Peyer's patch (tissue), 4 donors: ENCODE measurements around the gene MEX3B. TPM values are rescaled to one million over a fixed set of nuclear protein-coding genes. Genes with fewer than 3 reads are reported as not detected.

ENCODE experiments used
- DNase-seq, 3 donors: peaks; one replicate each; pipeline ENCODE4 v3.0.0-alpha.2; 2017 to 2019
- H3K27ac ChIP-seq, 4 donors: fragments of 200-600 bp; sonication (generic); one replicate each; pipeline ENCODE4 v1.5.1; 2016 to 2019
- H3K27me3 ChIP-seq, 2 donors: fragments of 200-600 bp; sonication (generic); one replicate each; pipeline ENCODE4 v1.5.1; 2019
- H3K36me3 ChIP-seq, 3 donors: fragments of 200-600 bp; sonication (generic); one replicate each; pipeline ENCODE4 v1.5.1; 2016 to 2019
- H3K4me1 ChIP-seq, 4 donors: fragments of 200-600 bp; sonication (generic); one replicate each; pipeline ENCODE4 v1.5.1; 2016 to 2019
- H3K4me3 ChIP-seq, 4 donors: fragments of 200-600 bp; sonication (generic); 1 replicate in 3 of 4; 2 replicates in 1 of 4; pipeline ENCODE4 v1.5.1; 2016 to 2019; ENCODE audit warnings: mild to moderate bottlenecking in 1 of 4
- H3K9me3 ChIP-seq, 4 donors: fragments of 200-600 bp; sonication (generic); one replicate each; pipeline ENCODE4 v1.5.1; 2016 to 2019; ENCODE audit warnings: mild to moderate bottlenecking in 1 of 4
- CTCF ChIP-seq, 6 experiments: fragments of 450-650 bp in 4 of 6; fragments of 200-600 bp in 2 of 6; sonication (generic) in 1 of 6; IDR thresholded peaks; one replicate each; pipeline ENCODE4 v1.5.1; 2017 to 2019; ENCODE audit warnings: antibody characterized with exemption in 6 of 6, mild to moderate bottlenecking in 3 of 6, moderate library complexity in 1 of 6
- POLR2A ChIP-seq, 2 donors: fragments of 450-650 bp; IDR thresholded peaks; one replicate each; pipeline ENCODE4 v1.5.1; 2017; ENCODE audit warnings: antibody characterized with exemption in 2 of 2, mild to moderate bottlenecking in 2 of 2, moderate library complexity in 2 of 2
- total RNA-seq, 4 donors: library from RNA; depleted of rRNA; stranded (reverse); fragments of >200 nt; gene quantifications; one replicate each; pipeline ENCODE4 v1.1.0, GENCODE V29; 2016

Gene MEX3B
- total RNA-seq, 4 donors from 2014 or later: 0.40 to 1.7 (median 1.1) TPM; not detected in 1

- no peak for DNase-seq
- Histone ChIP-seq H3K4me3 (peak overlapping the region; percentile 58 to 87 (median 66)), H3K36me3 (no peaks in the 10 kb centered on the region), H3K27ac (peak overlapping the region in 3 of 4 donors; percentile 77 to 90 (median 90)), H3K9me3 (no peaks in the 10 kb centered on the region), H3K4me1 (peaks cover 0 to 28% (median 5%) of the 10 kb centered on the region in 4 donors), H3K27me3 (no peaks in the 10 kb centered on the region)
- no peak for TF ChIP-seq CTCF (IDR thresholded peaks at IDR 0.05)
- TF ChIP-seq POLR2A (IDR thresholded peaks at IDR 0.05): no peak
Observed at GRCh38 chr15:82043796-82044372, 1.9 kb downstream of the MEX3B start.

GRCh38 chr15:82043130-82043673, 2.6 kb downstream of the MEX3B start:
- TF ChIP-seq POLR2A (IDR thresholded peaks at IDR 0.05): no peak
- TF ChIP-seq CTCF (IDR thresholded peaks at IDR 0.05): no peak
- DNase-seq: no peak
- Histone ChIP-seq H3K36me3 (no peaks in the 10 kb centered on the region), H3K4me3 (peak overlapping the region in 1 of 4 donors; percentile 68), H3K27me3 (no peaks in the 10 kb centered on the region), H3K27ac (no peak overlapping the region), H3K9me3 (no peaks in the 10 kb centered on the region), H3K4me1 (peaks cover 0 to 28% (median 5%) of the 10 kb centered on the region in 4 donors)

- Histone ChIP-seq H3K9me3 (no peaks in the 10 kb centered on the region), H3K4me3 (no peak overlapping the region), H3K4me1 (peaks cover 0 to 21% (median 3%) of the 10 kb centered on the region in 4 donors), H3K27ac (no peak overlapping the region), H3K27me3 (no peaks in the 10 kb centered on the region), H3K36me3 (no peaks in the 10 kb centered on the region)
- DNase-seq: no peak
- TF ChIP-seq POLR2A (IDR thresholded peaks at IDR 0.05) (no peak), CTCF (IDR thresholded peaks at IDR 0.05) (no peak)
Observed at GRCh38 chr15:82040862-82041261, 5.0 kb downstream of the MEX3B start.

- Histone ChIP-seq H3K27ac (no peak overlapping the region), H3K4me1 (peaks cover 0 to 21% (median under 1%) of the 10 kb centered on the region in 4 donors), H3K36me3 (no peaks in the 10 kb centered on the region), H3K9me3 (no peaks in the 10 kb centered on the region), H3K4me3 (no peak overlapping the region), H3K27me3 (no peaks in the 10 kb centered on the region)
- no peak for DNase-seq
- TF ChIP-seq CTCF (IDR thresholded peaks at IDR 0.05) (no peak), POLR2A (IDR thresholded peaks at IDR 0.05) (no peak)
Observed at GRCh38 chr15:82040390-82040789, 5.4 kb downstream of the MEX3B start.

GRCh38 chr15:82039871-82040270, 5.9 kb downstream of the MEX3B start:
- TF ChIP-seq POLR2A (IDR thresholded peaks at IDR 0.05) (no peak), CTCF (IDR thresholded peaks at IDR 0.05) (no peak)
- Histone ChIP-seq H3K27me3 (no peaks in the 10 kb centered on the region), H3K9me3 (no peaks in the 10 kb centered on the region), H3K4me3 (no peak overlapping the region), H3K36me3 (no peaks in the 10 kb centered on the region), H3K27ac (no peak overlapping the region), H3K4me1 (peaks cover 0 to 20% (median 0%) of the 10 kb centered on the region in 4 donors)
- DNase-seq: no peak
